Amygdala (tissue), 56 donors: ENCODE results near the gene CCL11.
"Not testable (repeated sequence)": the region's sequence is repeated elsewhere in the genome, so short reads cannot be mapped to it uniquely, and the experiment has no call there.

Source experiments
- DNase-seq, 56 donors: peaks; one replicate each; lab custom pipeline; 2025; lab: John Stamatoyannopoulos, UW

The CCL11 gene

DNA sequence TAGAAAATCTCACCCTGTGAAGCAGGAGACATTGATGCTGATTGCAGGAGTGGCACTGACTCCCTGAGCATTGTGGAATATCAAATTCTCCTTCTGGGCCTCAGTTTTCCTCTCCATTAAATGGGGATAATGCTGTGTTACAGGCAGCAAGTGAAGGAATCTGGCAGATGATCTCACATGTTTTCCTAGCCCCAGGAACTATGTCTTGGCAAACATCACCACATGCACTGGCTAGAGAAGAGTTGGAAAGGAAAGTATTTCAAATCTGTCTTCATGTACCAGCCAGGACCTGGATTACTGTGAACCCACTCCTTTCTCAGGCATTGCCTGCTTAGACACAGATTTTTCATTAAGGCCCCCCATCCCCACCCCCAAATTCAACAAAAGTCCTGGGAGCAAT is 20.1 kb downstream of the CCL11 start:
- no peak for DNase-seq

DNA sequence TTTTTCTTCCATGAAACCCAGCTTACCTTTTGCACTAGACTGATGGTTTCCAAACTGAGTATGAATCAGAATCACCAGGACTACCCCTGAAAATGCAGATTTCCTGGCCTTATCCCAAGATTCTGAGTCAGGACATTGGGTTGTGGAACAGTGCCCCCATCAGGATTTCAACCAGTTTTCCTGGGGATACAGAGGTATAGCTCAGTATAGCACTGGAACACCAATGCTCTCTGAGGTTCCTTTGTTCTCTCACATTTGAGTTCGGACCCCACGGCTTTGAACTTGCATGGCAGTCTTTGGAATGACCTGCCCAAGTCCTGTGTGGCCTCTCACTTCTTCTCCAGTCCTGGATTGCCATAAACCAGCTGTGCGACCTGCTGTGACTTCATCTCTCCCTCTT is 20.9 kb downstream of the CCL11 start:
- DNase-seq = peak in 2 of 56 donors; percentile 1 to 3

DNA sequence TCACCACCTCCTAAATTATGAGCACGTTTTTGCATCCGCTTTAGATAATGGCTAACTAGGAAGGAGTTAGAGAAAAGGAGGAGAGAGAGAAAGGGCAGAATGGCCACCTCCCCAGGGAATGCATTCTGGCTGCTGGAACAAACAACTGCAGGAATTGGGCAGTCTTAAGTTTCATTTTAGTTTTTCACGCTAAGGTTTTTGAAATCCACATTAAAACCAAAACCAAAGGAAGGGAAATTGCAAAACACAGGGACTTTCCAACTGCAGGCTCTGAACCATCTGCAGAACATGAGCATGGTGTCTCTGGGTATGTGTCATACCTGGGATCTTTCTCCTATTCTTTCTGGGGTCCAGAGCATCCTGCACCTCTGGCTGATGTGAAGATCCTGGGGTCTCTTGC is 21.6 kb downstream of the CCL11 start:
- no peak for DNase-seq

DNA sequence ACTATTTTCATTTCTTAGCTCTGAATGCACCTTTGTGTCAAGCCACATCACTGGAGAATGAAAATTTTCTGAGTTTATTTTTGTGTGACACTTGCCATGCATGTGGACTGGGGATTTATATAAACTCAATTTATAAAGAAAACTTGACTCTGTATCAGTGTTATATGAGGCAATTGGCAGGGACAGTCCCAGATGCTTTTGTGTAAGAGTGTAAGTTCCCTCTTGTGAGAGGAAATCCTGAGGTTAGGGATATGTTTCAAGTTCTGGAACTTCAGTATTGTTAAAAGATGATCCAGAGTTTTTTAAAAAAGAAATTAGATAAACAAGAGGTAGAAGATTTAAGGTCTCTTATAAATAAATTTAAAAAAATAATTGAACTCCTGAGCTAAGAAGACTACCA is 22.8 kb downstream of the CCL11 start:
- no peak for DNase-seq

DNA sequence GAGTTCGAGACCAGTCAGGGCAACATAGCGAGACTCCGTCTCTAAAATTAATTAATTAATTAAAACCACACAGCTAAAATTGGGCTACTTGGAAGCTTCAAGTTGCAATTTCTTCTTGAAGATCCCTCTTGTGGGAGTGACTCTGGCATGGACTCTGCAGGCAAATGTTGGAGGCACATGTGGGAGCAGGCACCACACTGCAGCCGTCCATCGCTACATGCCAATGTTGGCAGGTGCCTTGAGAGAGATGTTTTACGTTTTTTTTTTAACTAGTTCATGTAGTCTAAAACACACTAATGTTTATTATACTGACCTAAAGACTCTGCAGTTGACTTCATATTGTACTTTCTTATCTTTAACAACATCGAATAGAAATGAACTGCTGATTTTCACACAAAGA is 25.7 kb downstream of the CCL11 start:
- no peak for DNase-seq

DNA sequence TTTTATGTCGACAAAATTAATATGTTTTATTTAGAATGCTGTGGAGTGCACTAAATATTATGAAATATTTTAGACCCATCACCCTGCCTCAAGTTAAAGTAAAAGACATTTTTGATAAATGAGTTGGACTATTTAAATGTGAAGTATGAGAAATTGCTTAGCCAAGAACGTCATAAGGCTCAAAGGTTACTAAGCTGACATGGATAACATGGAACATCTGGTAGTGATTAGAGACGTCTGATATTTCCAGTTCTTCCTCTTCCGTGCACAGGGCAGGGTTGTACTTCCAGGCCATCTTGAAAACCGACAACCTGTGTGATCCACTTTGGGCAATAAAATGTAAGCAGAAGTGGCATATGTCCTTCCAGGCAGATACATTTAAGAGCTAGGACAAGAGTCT is 26.5 kb downstream of the CCL11 start:
- no peak for DNase-seq

DNA sequence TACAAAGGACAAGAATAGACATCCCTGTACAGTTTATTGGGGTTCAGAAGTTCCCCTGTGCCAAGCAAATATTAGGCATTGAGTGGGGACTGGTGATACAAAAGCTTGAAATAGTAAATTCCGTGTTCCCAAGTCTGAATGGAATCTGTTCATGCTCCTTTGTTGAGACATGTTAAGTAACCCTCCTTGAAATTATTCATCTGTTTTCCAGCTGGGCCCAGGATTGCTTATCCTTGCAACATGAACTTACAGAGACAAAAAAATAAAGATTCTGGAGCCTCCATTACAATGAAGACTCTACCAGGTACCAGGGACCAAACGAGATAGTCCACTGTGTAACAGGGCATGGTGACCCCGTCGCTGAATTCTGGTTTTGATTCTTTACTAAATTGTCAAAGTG is 27.6 kb downstream of the CCL11 start:
- no peak for DNase-seq

DNA sequence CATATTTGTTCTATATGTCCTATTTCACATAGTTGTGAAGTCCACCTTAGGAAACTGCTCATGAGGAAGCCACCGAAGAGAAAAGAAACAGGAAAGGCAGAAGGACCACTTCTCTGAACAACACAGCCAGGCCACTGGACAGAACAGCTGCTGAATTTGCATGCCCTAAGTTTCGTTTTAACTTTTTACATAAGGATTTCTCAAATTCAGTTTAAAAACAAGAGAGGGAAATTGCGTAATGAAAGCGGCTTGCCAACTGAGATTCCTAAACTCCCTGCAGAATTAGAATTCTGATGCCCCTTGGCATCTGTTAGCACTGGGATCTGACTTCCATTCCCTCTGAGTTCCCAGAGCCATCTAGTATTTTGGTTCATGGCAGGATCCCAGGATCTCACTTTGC is 28.7 kb downstream of the CCL11 start:
- DNase-seq = no peak

DNA sequence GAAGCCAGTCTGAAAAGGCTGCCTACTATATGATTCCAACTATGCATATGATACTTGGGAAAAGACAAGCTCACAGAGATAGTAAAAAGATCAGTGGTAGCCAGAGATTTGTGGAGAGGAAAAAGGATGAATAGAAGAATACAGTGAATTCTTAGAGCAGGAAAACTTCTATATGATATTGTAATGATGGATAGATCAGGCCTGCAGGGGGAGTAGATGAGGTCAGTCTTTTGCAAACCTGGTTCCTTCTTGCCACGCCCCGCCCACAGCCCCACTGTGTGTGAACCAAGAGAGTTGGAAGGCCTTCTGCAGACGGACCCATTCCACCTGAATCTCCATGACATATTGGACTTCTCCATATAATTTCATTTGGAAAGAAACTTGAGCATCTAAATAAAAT is 32.9 kb downstream of the CCL11 start:
- no peak for DNase-seq

DNA sequence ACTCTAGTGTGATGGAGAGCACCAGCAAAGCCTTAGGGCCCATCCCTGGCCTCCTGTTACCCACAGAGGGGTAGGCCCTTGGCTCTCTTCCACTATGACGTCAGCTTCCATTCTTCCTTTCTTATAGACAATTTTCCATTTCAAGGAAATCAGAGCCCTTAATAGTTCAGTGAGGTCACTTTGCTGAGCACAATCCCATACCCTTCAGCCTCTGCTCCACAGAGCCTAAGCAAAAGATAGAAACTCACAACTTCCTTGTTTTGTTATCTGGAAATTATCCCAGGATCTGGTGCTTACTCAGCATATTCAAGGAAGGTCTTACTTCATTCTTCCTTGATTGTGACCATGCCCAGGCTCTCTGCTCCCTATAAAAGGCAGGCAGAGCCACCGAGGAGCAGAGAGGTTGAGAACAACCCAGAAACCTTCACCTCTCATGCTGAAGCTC is 33.5 kb downstream of the CCL11 start, which contains the start of gene CCL8:
Gene CCL8, plus strand, starts transcription at position 397 of the 445 bp plus-strand sequence. CDS start 67 bp downstream, outside the sequence.
- no peak for DNase-seq

DNA sequence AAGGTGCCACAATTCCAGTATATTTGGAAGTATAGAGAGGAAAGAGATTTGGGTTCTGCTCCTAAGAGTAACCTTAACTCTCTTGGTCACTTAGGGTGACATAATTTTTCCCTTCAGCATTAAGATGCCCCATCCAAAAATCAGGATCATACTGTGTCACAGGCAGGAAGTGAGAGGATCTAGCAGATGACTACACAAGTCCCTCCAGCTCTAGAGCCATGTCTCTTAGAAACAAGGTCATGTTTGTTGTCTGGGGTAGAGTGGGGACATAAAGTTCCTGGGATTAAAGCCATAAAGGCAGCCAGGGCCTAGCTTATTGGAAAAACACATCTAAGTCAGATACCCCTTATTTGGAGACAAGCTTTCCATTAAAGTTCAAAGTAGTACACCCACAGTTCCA is 36.4 kb downstream of the CCL11 start:
- no peak for DNase-seq

DNA sequence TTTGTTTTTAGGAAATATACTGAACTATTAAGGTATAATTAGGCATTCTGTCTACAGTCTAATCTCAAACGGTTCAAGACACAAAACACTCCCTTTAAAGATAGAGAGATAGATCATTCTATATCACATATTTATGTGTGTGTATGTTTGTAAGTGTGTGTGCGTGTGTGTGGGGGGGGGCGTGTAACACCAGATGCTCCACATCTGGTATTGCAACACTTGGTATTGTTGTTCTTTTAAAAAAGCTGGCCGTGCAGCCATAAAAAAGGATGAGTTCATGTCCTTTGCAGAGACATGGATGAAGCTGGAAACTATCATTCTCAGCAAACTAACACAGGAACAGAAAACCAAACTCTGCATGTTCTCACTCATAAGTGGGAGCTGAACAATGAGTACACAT is 42.0 kb downstream of the CCL11 start:
- DNase-seq = not testable (repeated sequence)

DNA sequence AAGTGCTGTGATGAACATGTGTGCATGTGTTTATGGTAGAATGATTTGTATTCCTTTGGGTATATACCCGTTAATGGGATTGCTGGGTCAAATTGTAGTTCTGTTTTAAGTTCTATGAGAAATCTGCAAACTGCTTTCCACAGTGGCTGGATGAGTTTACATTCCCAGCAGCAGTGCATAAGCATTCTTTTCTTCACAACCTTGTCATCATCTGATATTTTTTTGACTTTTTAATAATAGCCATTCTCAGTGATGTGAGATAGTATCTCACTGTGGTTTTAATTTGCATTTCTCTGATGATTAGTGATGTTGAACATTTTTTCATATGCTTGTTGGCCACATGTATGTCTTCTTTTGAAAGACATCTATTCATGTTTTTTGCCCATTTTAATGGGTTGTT is 52.2 kb downstream of the CCL11 start:
- no peak for DNase-seq
